IMR-90 (cell line): Measurements from ENCODE around the gene GRK2.

Source experiments
- CEBPB ChIP-seq: IDR thresholded peaks from 2 replicates; pipeline ENCODE4 v1.6.1; 2012; ENCODE audit warnings: low read depth, low read length, improper control_type of control experiment
- FOS ChIP-seq: fragments of 150-350 bp; IDR thresholded peaks from 2 replicates; pipeline ENCODE4 v1.6.1; 2016; ENCODE audit warnings: low read depth, low read length
- MAFK ChIP-seq: IDR thresholded peaks from 2 replicates; pipeline ENCODE4 v1.6.1; 2012; ENCODE audit warnings: low read depth, low read length, improper control_type of control experiment
- MAZ ChIP-seq: IDR thresholded peaks from 2 replicates; pipeline ENCODE4 v1.6.1; 2012; ENCODE audit warnings: low read depth, mild to moderate bottlenecking, low read length, improper control_type of control experiment, moderate library complexity, borderline replicate concordance
- POLR2A ChIP-seq: IDR thresholded peaks from 2 replicates; pipeline ENCODE4 v1.6.1; 2012; ENCODE audit warnings: mild to moderate bottlenecking, low read depth, low read length
- RAD21 ChIP-seq: IDR thresholded peaks from 2 replicates; pipeline ENCODE4 v1.6.1; 2012; ENCODE audit warnings: low read length, improper control_type of control experiment
- RCOR1 ChIP-seq: IDR thresholded peaks from 2 replicates; pipeline ENCODE4 v1.6.1; 2012; ENCODE audit warnings: mild to moderate bottlenecking, low read length, improper control_type of control experiment; ENCODE audit not compliant: insufficient replicate concordance
- TF ChIP-seq, protein P1 (sequence below): conservative IDR thresholded peaks from 2 replicates; pipeline ENCODE4 v1.5.1; 2012; ENCODE audit warnings: mild to moderate bottlenecking, low read depth, low read length, improper control_type of control experiment
- TF ChIP-seq, protein P2 (sequence below): fragments of 150-350 bp; IDR thresholded peaks from 2 replicates; pipeline ENCODE4 v1.6.1; 2017; ENCODE audit warnings: mild to moderate bottlenecking, antibody characterized with exemption, low read length, low read depth
- TF ChIP-seq, protein P3 (sequence below): fragments of 150-350 bp; IDR thresholded peaks from 2 replicates; pipeline ENCODE4 v1.6.1; 2016; ENCODE audit warnings: low read depth, mild to moderate bottlenecking, low read length, moderate library complexity, borderline replicate concordance

DNA sequence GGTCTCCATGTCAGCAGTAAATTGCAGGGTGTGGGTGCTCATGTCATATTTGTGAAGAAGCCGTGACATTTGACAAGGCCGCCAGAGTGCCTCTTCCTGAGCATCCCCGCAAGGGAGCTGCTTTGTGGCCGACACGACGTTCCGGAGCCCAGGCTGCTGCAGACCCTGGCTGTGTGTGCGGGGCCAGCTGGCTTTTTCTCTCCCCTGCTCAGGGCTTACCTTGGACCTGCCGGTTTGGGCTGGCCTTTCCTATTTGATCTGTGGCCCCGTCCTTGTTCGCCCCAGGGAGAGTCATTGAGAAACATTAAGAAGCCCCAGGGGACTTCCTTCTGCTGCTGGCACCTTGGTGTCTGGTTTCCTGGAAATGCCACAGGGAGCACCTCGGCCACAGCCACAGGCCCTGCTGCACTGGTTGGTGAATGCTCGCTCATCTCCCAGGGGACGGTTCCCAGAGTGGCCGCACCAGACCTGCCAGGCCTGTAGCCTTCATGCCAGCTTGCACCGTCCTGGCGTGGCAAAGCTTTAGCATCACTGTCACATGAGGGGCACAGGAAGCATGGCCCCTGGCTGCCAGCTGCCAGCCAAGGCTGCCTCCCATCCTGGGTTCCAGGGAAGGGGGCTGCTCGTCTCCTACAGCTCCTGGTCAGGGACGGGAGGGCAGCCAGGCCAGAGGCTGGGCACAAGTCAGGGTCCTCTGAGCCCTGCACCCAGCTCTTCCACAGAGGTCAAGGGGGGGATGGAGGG, 5.4 kb downstream of the GRK2 start:
- TF ChIP-seq, protein P1, sequence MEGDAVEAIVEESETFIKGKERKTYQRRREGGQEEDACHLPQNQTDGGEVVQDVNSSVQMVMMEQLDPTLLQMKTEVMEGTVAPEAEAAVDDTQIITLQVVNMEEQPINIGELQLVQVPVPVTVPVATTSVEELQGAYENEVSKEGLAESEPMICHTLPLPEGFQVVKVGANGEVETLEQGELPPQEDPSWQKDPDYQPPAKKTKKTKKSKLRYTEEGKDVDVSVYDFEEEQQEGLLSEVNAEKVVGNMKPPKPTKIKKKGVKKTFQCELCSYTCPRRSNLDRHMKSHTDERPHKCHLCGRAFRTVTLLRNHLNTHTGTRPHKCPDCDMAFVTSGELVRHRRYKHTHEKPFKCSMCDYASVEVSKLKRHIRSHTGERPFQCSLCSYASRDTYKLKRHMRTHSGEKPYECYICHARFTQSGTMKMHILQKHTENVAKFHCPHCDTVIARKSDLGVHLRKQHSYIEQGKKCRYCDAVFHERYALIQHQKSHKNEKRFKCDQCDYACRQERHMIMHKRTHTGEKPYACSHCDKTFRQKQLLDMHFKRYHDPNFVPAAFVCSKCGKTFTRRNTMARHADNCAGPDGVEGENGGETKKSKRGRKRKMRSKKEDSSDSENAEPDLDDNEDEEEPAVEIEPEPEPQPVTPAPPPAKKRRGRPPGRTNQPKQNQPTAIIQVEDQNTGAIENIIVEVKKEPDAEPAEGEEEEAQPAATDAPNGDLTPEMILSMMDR: no peak
- TF ChIP-seq POLR2A (no peak), FOS (no peak), CEBPB (no peak), MAZ (no peak), RCOR1 (no peak), RAD21 (no peak), MAFK (no peak)
- TF ChIP-seq, protein P2, sequence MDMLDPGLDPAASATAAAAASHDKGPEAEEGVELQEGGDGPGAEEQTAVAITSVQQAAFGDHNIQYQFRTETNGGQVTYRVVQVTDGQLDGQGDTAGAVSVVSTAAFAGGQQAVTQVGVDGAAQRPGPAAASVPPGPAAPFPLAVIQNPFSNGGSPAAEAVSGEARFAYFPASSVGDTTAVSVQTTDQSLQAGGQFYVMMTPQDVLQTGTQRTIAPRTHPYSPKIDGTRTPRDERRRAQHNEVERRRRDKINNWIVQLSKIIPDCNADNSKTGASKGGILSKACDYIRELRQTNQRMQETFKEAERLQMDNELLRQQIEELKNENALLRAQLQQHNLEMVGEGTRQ: no peak
- TF ChIP-seq, protein P3, sequence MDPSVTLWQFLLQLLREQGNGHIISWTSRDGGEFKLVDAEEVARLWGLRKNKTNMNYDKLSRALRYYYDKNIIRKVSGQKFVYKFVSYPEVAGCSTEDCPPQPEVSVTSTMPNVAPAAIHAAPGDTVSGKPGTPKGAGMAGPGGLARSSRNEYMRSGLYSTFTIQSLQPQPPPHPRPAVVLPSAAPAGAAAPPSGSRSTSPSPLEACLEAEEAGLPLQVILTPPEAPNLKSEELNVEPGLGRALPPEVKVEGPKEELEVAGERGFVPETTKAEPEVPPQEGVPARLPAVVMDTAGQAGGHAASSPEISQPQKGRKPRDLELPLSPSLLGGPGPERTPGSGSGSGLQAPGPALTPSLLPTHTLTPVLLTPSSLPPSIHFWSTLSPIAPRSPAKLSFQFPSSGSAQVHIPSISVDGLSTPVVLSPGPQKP: no peak
